ENCODE measurements around the gene SLC9A3. TPM values are rescaled to one million over a fixed set of nuclear protein-coding genes. Genes with fewer than 3 reads are reported as not detected.
A peak's percentile ranks its signal among the peaks of the same experiment; 100 is the strongest.
"Not testable (repeated sequence)": the region's sequence is repeated elsewhere in the genome, so short reads cannot be mapped to it uniquely, and the experiment has no call there.

SLC9A3 gene
- total RNA-seq, 1 experiment from 2014 or later = 2.5 TPM

DNA sequence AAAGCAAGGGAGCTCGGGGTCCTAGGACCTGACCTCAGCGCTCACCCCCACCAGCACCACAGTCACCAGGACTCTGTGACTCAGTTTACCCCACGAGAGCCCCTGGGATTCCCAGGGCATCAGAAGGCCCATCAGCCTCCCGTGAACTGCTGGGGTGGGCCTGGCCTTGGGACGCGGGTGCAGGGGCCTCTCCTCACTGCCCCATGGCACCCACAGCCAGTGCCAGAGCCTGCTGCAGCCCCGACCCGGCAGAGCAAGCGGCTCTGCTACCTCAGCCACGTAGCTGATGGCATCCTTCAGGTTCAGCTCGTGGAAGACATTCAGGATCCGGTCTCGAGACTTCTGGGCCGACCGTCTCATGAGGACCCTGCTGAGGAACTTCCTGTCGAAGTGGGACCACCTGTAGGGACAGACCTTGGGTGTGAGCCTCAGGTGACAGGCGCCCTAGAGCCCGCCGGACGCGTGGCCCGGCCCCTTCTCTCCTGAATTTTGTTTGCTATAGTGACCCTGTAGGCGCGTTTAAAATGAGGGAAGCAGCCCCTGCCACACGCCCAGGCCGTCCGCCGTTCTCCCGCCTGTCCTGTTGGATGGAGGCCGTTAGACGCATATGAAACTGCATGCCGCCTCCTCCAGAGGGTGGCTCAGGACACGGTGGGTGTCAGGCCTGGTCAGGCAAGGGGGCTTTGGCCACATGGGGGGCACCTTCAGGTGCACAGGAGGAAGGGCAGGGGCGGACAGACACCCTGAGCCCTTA lies 44.5 kb downstream of the SLC9A3 start:
- H3K4me3 ChIP-seq = no peak overlapping the region
- no peak for DNase-seq
- H3K27ac ChIP-seq = no peak overlapping the region
- no peaks in the 10 kb centered on the region for H3K36me3 ChIP-seq
- no peaks in the 10 kb centered on the region for H3K9me3 ChIP-seq (replicated peaks)
- H3K27me3 ChIP-seq = no peaks in the 10 kb centered on the region
- peaks cover 3% of the 10 kb centered on the region; the same call in 1 of the 2 replicates for H3K4me1 ChIP-seq

DNA sequence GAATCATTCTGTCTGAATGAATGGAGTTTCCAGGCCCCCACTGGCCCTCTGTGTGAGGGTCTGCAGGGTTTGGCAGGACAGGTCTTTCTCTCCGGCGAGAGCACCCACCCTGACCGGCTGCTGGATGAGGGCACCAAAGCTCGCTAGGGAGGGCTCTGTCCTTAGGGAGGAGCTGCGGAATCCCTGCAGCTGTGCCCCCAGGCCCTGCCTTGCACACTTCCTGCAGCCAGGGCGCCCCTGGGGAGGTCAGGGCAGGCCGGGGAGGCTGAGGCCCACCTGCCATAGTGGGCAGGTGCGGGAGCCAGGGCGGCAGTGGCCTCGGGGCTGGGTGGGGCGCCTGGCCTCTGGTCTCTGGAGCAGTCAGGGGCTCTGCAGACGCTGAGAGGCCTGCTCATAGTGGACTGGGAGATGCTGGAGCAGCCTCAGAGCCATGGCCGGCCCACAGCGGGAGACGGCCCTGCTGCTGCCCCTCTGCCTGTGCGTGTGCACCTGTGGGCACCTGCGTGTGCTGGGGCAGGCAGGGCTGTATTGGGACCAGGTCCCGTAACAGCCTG lies 45.2 kb downstream of the SLC9A3 start:
- Histone ChIP-seq H3K27me3 (no peaks in the 10 kb centered on the region), H3K36me3 (no peaks in the 10 kb centered on the region), H3K4me1 (no peaks in the 10 kb centered on the region), H3K27ac (no peak overlapping the region), H3K4me3 (no peak overlapping the region), H3K9me3 (replicated peaks) (no peaks in the 10 kb centered on the region)
- DNase-seq = no peak

DNA sequence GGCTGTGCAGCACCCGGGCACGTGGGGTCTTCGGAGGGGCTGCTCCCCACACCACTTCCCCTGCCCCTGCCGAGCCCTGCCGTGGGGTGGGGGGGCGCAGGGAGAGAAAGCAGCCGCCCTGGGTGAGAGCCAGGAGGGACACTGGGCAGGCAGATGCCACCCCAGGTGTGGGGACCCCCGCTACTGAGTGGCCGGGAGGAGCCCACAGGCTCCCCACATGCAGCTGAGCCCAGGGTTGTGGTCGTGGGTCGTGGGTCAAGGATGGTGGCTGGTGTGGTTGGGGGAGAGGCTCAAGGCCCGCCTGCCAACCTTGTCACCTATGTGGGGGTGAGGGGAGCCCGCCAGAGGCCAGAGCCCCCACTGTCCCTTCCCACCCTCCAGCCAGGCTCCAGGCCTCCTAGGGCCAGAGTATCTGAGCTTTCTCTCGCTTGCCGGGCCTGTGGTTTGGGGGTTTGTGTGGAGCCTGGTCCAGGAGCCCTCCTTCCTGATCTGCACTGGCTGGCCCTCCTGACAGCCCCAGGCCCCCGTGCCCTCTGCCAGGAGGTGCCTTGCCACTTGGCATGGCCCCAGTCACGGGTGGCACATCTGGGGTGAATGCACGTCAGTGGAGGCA lies 45.8 kb downstream of the SLC9A3 start:
- H3K4me1 ChIP-seq = no peaks in the 10 kb centered on the region
- H3K36me3 ChIP-seq = no peaks in the 10 kb centered on the region
- H3K27me3 ChIP-seq = no peaks in the 10 kb centered on the region
- no peak overlapping the region for H3K4me3 ChIP-seq
- no peak overlapping the region for H3K27ac ChIP-seq
- DNase-seq = no peak
- H3K9me3 ChIP-seq (replicated peaks) = no peaks in the 10 kb centered on the region

- no peak for DNase-seq
- Histone ChIP-seq H3K9me3 (replicated peaks) (no peaks in the 10 kb centered on the region), H3K36me3 (no peaks in the 10 kb centered on the region), H3K4me1 (no peaks in the 10 kb centered on the region), H3K4me3 (no peak overlapping the region), H3K27me3 (no peaks in the 10 kb centered on the region), H3K27ac (no peak overlapping the region)
These were observed 46.4 kb downstream of the SLC9A3 start for GRCh38 chr5:477871-478270.

DNA sequence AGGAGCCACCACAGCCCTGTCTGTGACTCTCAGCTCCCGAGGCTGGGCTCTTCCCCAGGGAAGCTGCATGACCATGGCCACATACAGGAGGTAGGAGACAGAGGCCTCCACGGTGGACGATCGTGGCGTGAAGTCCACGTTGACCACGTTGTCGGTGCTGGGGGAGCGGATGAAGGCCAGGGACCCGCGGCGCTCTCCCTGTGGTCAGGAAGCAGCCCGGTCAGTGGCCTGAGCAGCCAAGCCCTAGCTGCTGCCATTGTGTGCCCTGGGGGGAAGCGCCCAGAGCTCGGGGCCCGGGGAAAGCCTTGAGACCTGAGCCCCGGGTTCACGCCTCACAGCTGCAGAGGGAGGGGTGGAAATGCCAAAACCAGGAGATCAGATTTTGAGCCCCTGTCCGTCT lies 47.0 kb downstream of the SLC9A3 start:
- Histone ChIP-seq H3K27ac (no peak overlapping the region), H3K9me3 (replicated peaks) (no peaks in the 10 kb centered on the region)

GRCh38 chr5:476814-477175 lies 47.5 kb downstream of the SLC9A3 start:
- DNase-seq = no peak
- H3K4me1 ChIP-seq = no peaks in the 10 kb centered on the region
- no peaks in the 10 kb centered on the region for H3K9me3 ChIP-seq (replicated peaks)
- no peak overlapping the region for H3K4me3 ChIP-seq
- H3K36me3 ChIP-seq = no peaks in the 10 kb centered on the region
- no peak overlapping the region for H3K27ac ChIP-seq
- H3K27me3 ChIP-seq = no peaks in the 10 kb centered on the region

More for the DNA sequence above, 47.0 kb downstream of the SLC9A3 start:
- Histone ChIP-seq H3K4me1 (no peaks in the 10 kb centered on the region), H3K27me3 (no peaks in the 10 kb centered on the region), H3K36me3 (no peaks in the 10 kb centered on the region), H3K4me3 (no peak overlapping the region)
- no peak for DNase-seq

DNA sequence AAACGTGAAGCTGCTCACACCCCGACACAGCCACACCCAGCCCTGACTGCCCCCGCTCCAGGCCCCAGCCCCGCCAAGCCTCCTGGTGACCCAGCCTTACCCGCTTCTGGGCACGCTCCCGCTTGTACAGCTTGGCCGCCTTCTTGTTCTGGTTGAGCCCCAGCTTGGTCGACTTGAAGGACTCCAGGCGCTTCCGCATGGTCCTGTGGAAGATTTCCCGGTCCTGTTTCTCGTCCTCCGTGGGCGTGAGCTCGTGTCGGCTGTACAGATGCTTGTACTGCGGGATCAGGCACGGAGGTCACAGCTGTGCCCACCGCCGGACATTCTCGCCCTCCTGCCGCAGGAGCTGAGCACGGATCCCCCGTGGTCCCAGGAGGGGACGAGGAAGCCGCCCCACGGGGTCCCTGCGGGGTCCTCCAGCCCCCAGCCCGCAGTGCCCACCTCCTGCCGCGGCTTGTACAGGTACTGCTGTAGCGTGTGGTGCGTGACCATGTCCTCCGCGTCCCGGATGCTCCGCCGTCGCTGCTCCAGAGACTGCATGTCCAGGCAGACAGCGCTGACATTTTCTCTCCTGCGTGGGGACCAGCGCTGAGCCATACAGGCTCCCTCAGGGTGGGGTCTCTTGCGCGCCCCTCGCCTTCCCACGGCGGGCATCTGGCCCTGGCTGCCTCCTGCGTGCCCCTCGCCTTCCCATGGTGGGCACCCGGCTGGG lies 48.0 kb downstream of the SLC9A3 start:
- Histone ChIP-seq H3K36me3 (no peaks in the 10 kb centered on the region), H3K27me3 (no peaks in the 10 kb centered on the region), H3K4me1 (no peaks in the 10 kb centered on the region), H3K4me3 (no peak overlapping the region), H3K27ac (no peak overlapping the region), H3K9me3 (replicated peaks) (no peaks in the 10 kb centered on the region)
- no peak for DNase-seq

GRCh38 chr5:475704-476101 lies 48.5 kb downstream of the SLC9A3 start:
- no peak overlapping the region for H3K27ac ChIP-seq
- no peak overlapping the region for H3K4me3 ChIP-seq
- DNase-seq = no peak
- no peaks in the 10 kb centered on the region for H3K27me3 ChIP-seq
- H3K4me1 ChIP-seq = no peaks in the 10 kb centered on the region
- no peaks in the 10 kb centered on the region for H3K9me3 ChIP-seq (replicated peaks)
- H3K36me3 ChIP-seq = no peaks in the 10 kb centered on the region

GRCh38 chr5:474840-475661 lies 49.2 kb downstream of the SLC9A3 start:
- no peak overlapping the region for H3K4me3 ChIP-seq
- H3K36me3 ChIP-seq = no peaks in the 10 kb centered on the region
- H3K9me3 ChIP-seq (replicated peaks) = no peaks in the 10 kb centered on the region
- H3K27me3 ChIP-seq = no peaks in the 10 kb centered on the region
- H3K27ac ChIP-seq = no peak overlapping the region
- no peak for DNase-seq
- no peaks in the 10 kb centered on the region for H3K4me1 ChIP-seq

- not testable (repeated sequence) for H3K27me3 ChIP-seq; H3K36me3 ChIP-seq; H3K27ac ChIP-seq; H3K4me1 ChIP-seq; H3K9me3 ChIP-seq (replicated peaks); H3K4me3 ChIP-seq; DNase-seq
These were observed 49.9 kb downstream of the SLC9A3 start for GRCh38 chr5:474232-474839.

DNA sequence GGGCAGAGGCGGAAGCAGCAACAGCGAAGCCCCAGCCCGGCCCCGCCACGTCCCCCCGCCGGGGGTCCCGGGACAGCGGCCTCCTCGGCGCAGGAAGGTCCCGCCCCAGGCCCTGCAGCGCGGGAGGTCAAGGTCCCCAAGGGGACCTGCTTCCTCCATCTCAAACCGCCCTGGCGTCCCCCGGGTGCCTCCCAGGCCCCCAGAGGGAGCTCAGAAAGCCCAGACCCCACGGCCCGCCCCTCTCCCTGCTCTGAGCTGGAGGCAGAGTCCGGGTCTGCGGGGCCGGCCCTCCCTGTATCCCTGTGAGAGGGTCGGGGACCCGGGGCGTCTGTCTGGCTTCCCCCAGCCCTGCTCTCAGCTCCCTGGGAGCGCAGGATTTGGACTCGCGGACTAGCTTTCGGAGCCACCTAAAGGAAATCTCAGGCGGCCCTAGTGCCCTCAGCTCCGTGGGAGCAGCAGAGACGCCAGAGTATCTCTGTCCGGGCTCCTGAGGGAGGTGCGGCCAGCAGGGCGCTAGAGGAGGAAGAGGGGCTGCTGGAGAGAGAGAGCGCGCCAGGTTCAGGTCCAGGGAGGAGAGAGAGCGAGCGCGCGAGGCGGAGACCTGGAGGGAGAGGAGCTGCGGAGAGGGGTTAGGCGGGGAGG lies 50.6 kb downstream of the SLC9A3 start:
- H3K9me3 ChIP-seq (replicated peaks) = no peaks in the 10 kb centered on the region
- no peaks in the 10 kb centered on the region for H3K4me1 ChIP-seq
- no peaks in the 10 kb centered on the region for H3K27me3 ChIP-seq
- peak overlapping the region; percentile 25; the same call in 1 of the 2 replicates for H3K27ac ChIP-seq
- no peaks in the 10 kb centered on the region for H3K36me3 ChIP-seq
- H3K4me3 ChIP-seq = peak overlapping the region; percentile 87
- DNase-seq = peak in 1 of 2 experiments; percentile 29

DNA sequence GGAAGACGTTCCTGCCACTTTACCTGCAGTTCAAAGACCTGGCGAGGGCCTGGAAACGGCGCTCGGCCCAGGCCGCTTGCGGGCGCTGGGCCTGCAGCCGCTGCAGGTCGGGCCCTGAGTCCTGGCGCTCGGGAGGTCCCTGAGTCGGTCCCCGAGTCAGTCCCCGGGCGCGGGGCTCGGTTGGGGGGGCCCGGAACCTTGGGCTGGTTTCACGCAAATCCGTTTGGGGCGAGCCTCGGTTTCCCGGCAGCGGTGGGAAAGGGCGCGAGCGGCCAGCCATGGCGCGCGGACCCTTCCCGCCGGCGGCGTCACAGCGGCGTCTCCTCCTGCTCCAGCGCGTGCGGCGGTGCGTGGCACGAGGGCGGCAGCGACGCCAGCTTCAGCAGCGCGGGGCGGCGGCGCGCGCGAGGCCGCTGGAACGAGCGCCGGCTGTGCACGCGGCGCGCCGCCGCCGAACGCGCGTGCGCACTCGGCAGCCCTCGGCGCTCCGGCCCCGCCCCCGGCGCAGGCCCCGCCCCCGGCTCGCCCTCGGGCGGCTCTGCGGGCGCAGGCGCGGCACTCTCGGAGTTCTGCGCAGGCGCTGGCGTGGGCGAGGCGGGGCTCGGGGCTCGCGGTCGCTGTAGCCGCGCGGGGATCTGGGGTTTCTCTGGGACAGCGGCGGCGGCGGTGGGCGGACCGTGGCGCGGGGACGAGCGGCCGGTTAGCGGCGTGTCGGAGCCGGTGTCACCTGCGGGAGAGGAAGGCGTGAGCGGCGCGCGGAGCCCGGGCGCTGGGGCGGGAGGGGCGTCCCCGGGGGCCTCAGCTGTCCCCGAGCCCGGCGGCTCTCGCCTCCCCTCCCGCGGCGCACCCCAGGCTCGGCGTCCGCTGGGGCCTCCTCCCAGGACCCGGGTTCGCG lies 51.3 kb downstream of the SLC9A3 start:
- peak; percentile 67 to 73 for DNase-seq
- Histone ChIP-seq H3K27me3 (no peaks in the 10 kb centered on the region), H3K4me1 (no peaks in the 10 kb centered on the region), H3K9me3 (replicated peaks) (no peaks in the 10 kb centered on the region), H3K36me3 (no peaks in the 10 kb centered on the region), H3K27ac (peak overlapping the region; percentile 87), H3K4me3 (peak overlapping the region; percentile 87)

DNA sequence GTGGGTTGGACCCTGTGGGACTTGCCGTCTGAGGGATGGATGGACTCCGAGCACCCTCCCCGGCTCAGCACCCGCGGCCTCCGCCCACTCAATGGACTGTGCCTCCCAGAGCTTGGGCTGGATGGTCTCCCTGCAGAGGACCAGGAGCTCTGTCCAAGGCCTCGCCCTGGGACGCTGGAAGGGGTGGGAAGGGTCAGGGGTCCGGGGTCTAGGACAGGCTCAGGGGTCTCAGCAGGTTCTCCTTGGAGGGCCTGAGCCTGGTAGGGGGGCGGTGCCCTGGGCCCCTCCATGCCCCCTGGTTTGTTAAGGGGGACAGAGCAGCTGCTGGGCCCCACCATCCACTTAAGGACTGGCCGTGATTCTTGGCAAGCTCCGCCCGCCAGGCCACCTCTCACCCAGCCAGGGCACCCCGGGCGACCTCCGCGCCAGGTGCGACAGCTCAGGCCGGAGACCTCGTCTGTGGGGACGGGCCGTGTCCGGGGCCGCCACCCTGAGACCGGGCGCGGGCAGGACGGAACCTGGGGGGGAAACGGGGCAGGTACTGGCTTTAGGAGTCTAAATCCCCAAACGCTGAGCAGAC lies 52.1 kb downstream of the SLC9A3 start:
- no peaks in the 10 kb centered on the region for H3K27me3 ChIP-seq
- no peaks in the 10 kb centered on the region for H3K4me1 ChIP-seq
- peak overlapping the region; percentile 87 for H3K4me3 ChIP-seq
- DNase-seq = peak in 1 of 2 experiments; percentile 12
- H3K9me3 ChIP-seq (replicated peaks) = no peaks in the 10 kb centered on the region
- H3K27ac ChIP-seq = peak overlapping the region; percentile 87
- no peaks in the 10 kb centered on the region for H3K36me3 ChIP-seq

Measured in SJCRH30 (cell line).